22Rv1 (cell line): ENCODE data around the gene CENPP.

Experiments
- H3K27ac ChIP-seq: fragments of 450-650 bp; 2 replicates; pipeline ENCODE4 v1.5.1; 2017
- ZFX ChIP-seq: fragments of 450-650 bp; IDR thresholded peaks from 2 replicates; pipeline ENCODE4 v1.6.1; 2017; ENCODE audit warnings: antibody characterized with exemption, borderline replicate concordance
- TF ChIP-seq, protein P1 (sequence below): fragments of 450-650 bp; IDR thresholded peaks from 2 replicates; pipeline ENCODE4 v1.5.1; 2017; ENCODE audit warnings: mild to moderate bottlenecking

Gene CENPP

DNA sequence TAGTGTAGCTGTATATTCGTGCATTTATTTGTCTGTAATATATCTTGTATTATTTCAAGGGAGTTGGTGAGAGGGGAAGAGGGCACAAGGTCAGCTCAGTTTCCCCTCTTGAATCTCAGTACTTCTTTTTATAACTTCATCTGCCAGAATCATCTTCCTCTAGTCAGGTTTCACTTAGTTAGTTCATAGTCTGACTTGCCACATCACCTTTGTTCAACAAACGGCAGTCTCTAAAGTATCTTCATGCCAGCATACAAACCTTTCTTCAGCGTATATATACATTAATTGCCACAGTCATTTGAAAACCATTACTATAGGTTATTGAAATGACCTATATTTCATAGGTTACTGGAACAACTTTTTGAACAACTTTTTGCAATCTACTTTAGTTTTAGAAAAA, 208.5 kb downstream of the CENPP start:
- TF ChIP-seq, protein P1, sequence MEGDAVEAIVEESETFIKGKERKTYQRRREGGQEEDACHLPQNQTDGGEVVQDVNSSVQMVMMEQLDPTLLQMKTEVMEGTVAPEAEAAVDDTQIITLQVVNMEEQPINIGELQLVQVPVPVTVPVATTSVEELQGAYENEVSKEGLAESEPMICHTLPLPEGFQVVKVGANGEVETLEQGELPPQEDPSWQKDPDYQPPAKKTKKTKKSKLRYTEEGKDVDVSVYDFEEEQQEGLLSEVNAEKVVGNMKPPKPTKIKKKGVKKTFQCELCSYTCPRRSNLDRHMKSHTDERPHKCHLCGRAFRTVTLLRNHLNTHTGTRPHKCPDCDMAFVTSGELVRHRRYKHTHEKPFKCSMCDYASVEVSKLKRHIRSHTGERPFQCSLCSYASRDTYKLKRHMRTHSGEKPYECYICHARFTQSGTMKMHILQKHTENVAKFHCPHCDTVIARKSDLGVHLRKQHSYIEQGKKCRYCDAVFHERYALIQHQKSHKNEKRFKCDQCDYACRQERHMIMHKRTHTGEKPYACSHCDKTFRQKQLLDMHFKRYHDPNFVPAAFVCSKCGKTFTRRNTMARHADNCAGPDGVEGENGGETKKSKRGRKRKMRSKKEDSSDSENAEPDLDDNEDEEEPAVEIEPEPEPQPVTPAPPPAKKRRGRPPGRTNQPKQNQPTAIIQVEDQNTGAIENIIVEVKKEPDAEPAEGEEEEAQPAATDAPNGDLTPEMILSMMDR, result no peak
- no peak for TF ChIP-seq ZFX
- H3K27ac ChIP-seq, result no peak overlapping the region

DNA sequence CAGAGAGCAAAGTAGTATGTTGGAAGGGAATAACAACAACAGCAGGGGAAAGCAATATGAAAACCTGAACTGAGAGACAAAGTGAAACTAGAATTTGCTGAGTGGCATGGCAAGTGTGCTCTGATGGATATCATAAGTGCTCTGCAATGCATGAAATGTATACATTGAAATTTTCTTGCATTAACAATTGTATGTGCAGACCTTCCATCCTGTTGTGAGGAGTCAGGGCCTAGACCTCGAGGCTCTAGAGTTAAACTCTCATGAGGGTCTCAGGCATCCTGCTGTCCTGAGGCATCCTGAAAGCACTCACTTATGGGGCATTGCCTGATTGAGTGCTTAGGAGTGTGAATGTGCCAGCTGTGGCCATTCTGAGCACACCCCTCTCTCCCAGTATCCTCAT, 208.9 kb downstream of the CENPP start:
- TF ChIP-seq ZFX, result no peak
- TF ChIP-seq, protein P1, result no peak
- H3K27ac ChIP-seq, result no peak overlapping the region

DNA sequence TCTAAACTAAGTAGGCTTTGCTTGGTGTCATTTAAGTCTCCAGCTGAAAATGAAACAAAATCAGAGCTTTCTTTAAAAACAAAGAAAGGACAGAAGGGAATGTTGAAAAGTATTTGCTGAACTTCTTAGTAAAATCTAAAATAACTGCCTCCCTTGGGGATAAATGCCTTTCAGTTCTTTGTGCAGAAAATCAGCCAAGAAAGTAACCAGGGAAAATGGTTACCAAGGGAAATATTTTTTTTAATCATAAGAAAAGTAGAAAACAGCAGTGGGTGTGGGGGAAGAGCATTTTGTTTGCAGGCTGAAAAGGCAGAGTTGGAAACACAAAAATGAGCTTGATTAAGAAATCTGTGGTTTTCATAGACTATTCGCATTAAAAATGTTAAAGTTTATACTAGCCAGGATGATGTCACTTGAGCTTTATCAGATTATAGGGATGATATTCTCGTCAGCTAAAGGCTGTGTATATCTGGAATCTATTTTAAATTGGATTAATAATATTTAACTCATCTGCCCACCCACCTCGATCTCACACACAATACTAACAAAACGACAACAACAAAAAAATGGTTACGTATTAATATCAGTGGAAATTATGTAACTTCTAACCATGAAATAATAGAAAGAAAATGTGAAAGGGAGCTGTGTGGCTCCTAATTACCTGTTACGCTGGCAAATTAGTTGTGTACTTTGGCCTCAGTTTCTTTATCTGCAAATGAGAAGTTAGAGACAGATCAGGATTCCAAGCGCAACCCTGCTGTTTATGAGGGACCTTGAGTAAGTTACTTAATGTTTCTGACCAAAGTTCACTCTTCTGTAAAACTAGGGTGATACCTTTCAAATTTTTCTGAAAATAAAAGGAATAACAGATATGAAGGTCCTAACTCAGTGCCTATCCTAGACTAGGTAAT, 210.4 kb downstream of the CENPP start, which contains the start of gene ECM2:
Gene ECM2 (minus strand): TSS at position 51 of the 911 bp plus-strand sequence. CDS start 13,124 bp downstream, outside the sequence.
- H3K27ac ChIP-seq, result no peak within 1 kb of the TSS
- no peak for TF ChIP-seq ZFX
- TF ChIP-seq, protein P1, result no peak

DNA sequence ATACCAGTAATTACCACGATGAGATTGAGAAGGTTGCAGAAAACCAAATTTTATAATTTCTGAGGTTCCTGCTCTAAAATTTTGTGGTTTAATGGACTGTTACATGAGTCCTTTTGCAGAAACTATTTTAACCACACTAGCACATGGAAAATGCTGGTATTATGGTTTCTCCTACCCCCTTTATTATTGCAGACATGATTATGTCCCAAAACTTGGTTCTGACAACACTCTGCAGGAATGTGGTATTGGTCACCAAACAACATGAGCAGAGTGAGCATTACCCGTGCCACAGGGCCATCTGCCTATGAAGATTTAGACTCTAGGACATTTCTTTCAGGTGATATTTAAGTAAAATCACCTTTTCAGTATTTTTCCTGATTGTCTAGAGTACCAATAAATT, 212.8 kb downstream of the CENPP start:
- no peak overlapping the region for H3K27ac ChIP-seq
- TF ChIP-seq, protein P1, result no peak
- TF ChIP-seq ZFX, result no peak

DNA sequence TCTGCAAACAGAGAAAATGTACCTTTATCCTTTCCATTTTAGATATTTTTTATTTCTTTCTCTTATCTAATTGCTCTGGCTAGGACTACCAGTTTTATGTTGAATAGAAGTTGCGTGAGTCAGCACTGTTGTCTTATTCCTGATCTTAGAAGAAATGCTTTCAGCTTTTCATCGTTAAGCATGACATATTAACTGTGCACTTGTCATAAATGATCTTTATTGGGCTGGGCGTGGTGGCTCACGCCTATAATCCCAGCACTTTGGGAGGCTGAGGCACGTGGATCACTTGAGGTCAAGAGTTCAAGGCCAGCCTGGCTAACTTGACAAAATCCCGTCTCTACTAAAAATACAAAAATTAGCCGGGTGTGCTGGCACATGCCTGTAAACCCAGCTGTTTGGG, 218.2 kb downstream of the CENPP start:
- TF ChIP-seq, protein P1, result no peak
- TF ChIP-seq ZFX, result no peak
- no peak overlapping the region for H3K27ac ChIP-seq

DNA sequence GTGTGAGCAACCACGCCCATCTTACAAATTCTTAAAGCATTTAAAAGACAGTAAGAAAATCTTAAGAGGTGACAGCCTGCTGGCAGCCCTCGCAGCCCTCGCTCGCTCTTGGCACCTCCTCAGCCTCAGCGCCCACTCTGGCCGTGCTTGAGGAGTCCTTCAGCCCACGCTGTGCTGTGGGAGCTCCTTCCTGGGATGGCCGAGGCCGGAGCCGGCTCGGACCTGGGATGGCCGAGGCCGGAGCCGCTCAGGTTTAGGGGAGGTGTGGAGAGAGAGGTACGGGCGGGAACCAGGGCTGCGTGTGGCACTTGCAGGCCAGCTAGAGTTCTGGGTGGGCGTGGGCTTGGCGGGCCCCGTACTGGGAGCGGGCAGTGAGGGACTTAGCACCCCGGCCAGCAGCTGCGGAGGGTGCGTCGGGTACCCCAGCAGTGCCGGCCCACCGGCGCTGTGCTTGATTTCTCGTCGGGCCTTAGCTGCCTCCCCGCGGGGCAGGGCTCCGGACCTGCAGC, 219.3 kb downstream of the CENPP start:
- TF ChIP-seq, protein P1, result no peak
- no peak for TF ChIP-seq ZFX
- H3K27ac ChIP-seq, result no peak overlapping the region

DNA sequence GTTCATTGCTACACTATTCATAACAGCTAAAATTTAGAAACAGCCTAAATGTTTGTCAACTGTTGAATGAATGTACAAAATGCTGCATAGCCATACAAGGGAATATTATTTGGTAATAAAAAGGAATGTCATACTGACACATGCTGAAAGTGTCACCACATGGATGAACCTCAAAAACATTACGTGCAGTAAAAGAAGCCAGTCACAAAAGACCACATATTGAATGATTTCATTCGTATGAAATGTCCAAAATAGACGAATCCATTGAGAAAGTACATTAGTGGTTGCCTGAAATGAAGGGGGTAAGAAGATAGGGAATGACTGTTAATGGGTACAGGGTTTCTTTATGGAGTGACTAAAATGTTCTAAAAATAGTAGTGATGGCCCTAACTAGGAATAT, 221.6 kb downstream of the CENPP start:
- H3K27ac ChIP-seq, result no peak overlapping the region
- TF ChIP-seq, protein P1, result no peak
- no peak for TF ChIP-seq ZFX
